Thoracic aorta (tissue), 2 donors: ENCODE data around the gene ATP5F1E. TPM values are rescaled to one million over a fixed set of nuclear protein-coding genes. Genes with fewer than 3 reads are reported as not detected.
A peak's percentile ranks its signal among the peaks of the same experiment; 100 is the strongest.

Source experiments
- ATAC-seq: fragments of 150-250 bp; one replicate; pipeline ENCODE4 v1.8.0; 2017; ENCODE audit warnings: low read depth; ENCODE audit not compliant: insufficient number of reproducible peaks, low FRiP score
- DNase-seq: peaks from one replicate; pipeline ENCODE4 v3.0.0-alpha.2; 2020; ENCODE audit warnings: low spot score
- H3K27ac ChIP-seq, 2 donors: fragments of 200-600 bp; sonication (generic); 1 replicate in 1 of 2; 2 replicates in 1 of 2; pipeline ENCODE4 v1.5.1; 2016; ENCODE audit warnings: mild to moderate bottlenecking in 2 of 2, moderate library complexity in 2 of 2
- H3K27me3 ChIP-seq: fragments of 200-600 bp; sonication (generic); replicated peaks from 2 replicates; pipeline ENCODE4 v1.6.0; 2016; ENCODE audit warnings: mild to moderate bottlenecking; ENCODE audit not compliant: insufficient read depth
- H3K36me3 ChIP-seq: fragments of 200-600 bp; sonication (generic); one replicate; pipeline ENCODE4 v1.5.1; 2016
- H3K4me1 ChIP-seq, 2 donors: fragments of 200-600 bp; sonication (generic); 1 replicate in 1 of 2; 2 replicates in 1 of 2; pipeline versions ENCODE4 v1.5.1 to v1.6.0; 2016; ENCODE audit warnings: low read depth in 2 of 2, mild to moderate bottlenecking in 1 of 2; ENCODE audit not compliant: control insufficient read depth in 1 of 2
- H3K4me3 ChIP-seq: fragments of 200-600 bp; sonication (generic); 2 replicates; pipeline ENCODE4 v1.5.1; 2016; ENCODE audit warnings: mild to moderate bottlenecking
- H3K9me3 ChIP-seq: fragments of 200-600 bp; sonication (generic); 2 replicates; pipeline ENCODE4 v1.5.1; 2016
- CTCF ChIP-seq: fragments of 200-600 bp; sonication (generic); IDR thresholded peaks from one replicate; pipeline ENCODE4 v1.5.1; 2019; ENCODE audit warnings: antibody characterized with exemption
- total RNA-seq, 2 donors: library from RNA; depleted of rRNA; stranded (reverse); fragments of >200 nt; gene quantifications; one replicate each; pipeline versions ENCODE4 v1.1.0 to v1.2.3, GENCODE V29; 2016

Gene ATP5F1E
- total RNA-seq: 10 to 100 TPM; 16.8 to 21.1 TPM

GRCh38 chr20:59032023-59032712, at the start of gene ATP5F1E:
Gene ATP5F1E (minus strand): TSS chr20:59032335. CDS start chr20:59032251, 84 bp downstream.
- Histone ChIP-seq H3K9me3 (no peaks in the 10 kb centered on the region), H3K27ac (peak within 1 kb of the TSS; percentile 76 to 81), H3K4me1 (peaks cover 28 to 50% of the 10 kb centered on the region in 2 donors), H3K4me3 (peak within 1 kb of the TSS; percentile 88), H3K36me3 (peaks cover 21% of the 10 kb centered on the region), H3K27me3 (no peaks in the 10 kb centered on the region)
- no peak for TF ChIP-seq CTCF
- ATAC-seq: peak; percentile 93
- DNase-seq: peak; percentile 83

DNA sequence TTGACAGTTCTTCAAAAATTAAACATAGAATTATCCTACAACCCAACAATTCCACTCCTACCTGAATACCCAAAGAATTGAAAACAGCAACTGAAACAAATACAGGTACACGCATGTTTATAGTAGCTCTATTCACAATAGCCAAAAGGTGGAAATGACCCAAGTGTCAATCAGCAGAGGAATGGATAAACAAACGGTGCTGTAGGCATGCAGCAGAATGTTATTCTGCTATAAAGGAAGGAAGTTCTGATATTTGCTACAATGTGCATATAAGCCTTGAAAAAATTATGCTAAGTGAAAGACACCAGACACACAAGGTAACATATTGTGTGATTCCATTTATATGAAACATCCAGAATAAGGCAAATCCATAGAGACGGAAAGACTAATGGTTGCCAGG, 48.9 kb upstream of the ATP5F1E start:
- Histone ChIP-seq H3K27me3 (no peaks in the 10 kb centered on the region), H3K9me3 (no peaks in the 10 kb centered on the region), H3K27ac (no peak overlapping the region), H3K4me1 (peaks cover 0 to 11% of the 10 kb centered on the region in 2 donors), H3K36me3 (no peaks in the 10 kb centered on the region), H3K4me3 (no peak overlapping the region)
- no peak for TF ChIP-seq CTCF
- DNase-seq: no peak
- no peak for ATAC-seq

- Histone ChIP-seq H3K4me1 (no peaks in the 10 kb centered on the region), H3K27me3 (no peaks in the 10 kb centered on the region), H3K4me3 (no peak overlapping the region), H3K9me3 (no peaks in the 10 kb centered on the region), H3K36me3 (no peaks in the 10 kb centered on the region), H3K27ac (no peak overlapping the region)
- ATAC-seq (no peak), DNase-seq (no peak)
- no peak for TF ChIP-seq CTCF
These were observed 46.1 kb upstream of the ATP5F1E start for GRCh38 chr20:59078231-59078630.

- H3K4me1 ChIP-seq: no peaks in the 10 kb centered on the region
- no peak for TF ChIP-seq CTCF
- no peak overlapping the region for H3K27ac ChIP-seq
- no peak overlapping the region for H3K4me3 ChIP-seq
- H3K36me3 ChIP-seq: no peaks in the 10 kb centered on the region
- ATAC-seq (no peak), DNase-seq (no peak)
- H3K9me3 ChIP-seq: no peaks in the 10 kb centered on the region
- H3K27me3 ChIP-seq: no peaks in the 10 kb centered on the region
These were observed 45.6 kb upstream of the ATP5F1E start for GRCh38 chr20:59077705-59078104.

DNA sequence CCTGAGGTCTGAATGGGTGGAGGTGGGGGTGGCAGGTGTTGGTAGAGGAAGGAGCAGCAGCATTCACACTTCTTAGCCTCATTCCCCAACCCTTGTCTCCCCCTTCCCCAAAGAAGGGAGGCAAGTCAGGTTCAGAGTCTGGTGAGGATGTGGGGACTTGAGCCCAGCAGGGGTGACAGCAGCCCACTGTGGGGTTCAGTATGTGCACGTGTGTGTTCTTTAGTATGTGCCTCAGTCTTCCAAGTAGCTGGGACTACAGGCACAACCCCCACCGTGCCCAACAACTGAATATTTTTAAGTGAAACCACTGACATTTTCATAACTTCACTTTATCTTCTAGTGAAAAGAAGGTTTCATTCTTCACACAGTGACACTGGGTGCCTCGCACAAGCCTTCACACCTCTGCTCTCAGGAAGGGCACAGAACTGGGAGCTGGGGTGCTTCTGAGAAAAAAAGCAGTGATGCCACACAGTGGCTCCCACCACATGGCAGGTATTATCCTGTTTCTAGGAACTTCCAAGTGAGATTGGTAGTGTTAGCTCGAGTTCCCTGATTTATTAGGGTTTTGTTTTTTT, 43.9 kb upstream of the ATP5F1E start:
- Histone ChIP-seq H3K27ac (no peak overlapping the region), H3K27me3 (no peaks in the 10 kb centered on the region), H3K36me3 (no peaks in the 10 kb centered on the region), H3K4me1 (no peaks in the 10 kb centered on the region), H3K9me3 (no peaks in the 10 kb centered on the region), H3K4me3 (no peak overlapping the region)
- TF ChIP-seq CTCF: no peak
- no peak for ATAC-seq
- no peak for DNase-seq
